Neural crest cell (in vitro differentiated cells): ENCODE results near the gene C19orf12. TPM values are rescaled to one million over a fixed set of nuclear protein-coding genes. Genes with fewer than 3 reads are reported as not detected.

Experiments used
- DNase-seq: peaks from one replicate; pipeline ENCODE4 v3.0.0; 2021; ENCODE audit warnings: low read depth, mixed read lengths, low spot score
- H3K27ac Mint-ChIP-seq: one replicate; pipeline ENCODE4 v1.8.0; 2021; ENCODE audit warnings: mild to moderate bottlenecking, mixed read lengths; ENCODE audit not compliant: unreplicated experiment
- H3K27me3 Mint-ChIP-seq: 2 replicates; pipeline ENCODE4 v1.8.0; 2021; ENCODE audit warnings: low read depth, mild to moderate bottlenecking, mixed read lengths
- H3K36me3 Mint-ChIP-seq: 2 replicates; pipeline ENCODE4 v1.8.0; 2021; ENCODE audit warnings: low read depth, mild to moderate bottlenecking, mixed read lengths
- H3K4me1 Mint-ChIP-seq: 2 replicates; pipeline ENCODE4 v1.8.0; 2021; ENCODE audit warnings: mixed read lengths
- H3K4me3 Mint-ChIP-seq: one replicate; pipeline ENCODE4 v1.8.0; 2021; ENCODE audit warnings: mild to moderate bottlenecking, mixed read lengths
- H3K9me3 Mint-ChIP-seq: 2 replicates; pipeline ENCODE4 v1.8.0; 2021; ENCODE audit warnings: mixed read lengths
- CTCF ChIP-seq: fragments of 200-600 bp; sonication (generic); conservative IDR thresholded peaks from 2 replicates; pipeline ENCODE4 v1.5.0; 2021; ENCODE audit warnings: antibody characterized with exemption, mild to moderate bottlenecking
- total RNA-seq: library from RNA; stranded (reverse); gene quantifications from 2 replicates; pipeline ENCODE4 v1.2.1, GENCODE V29; 2021

The C19orf12 gene
- total RNA-seq, 1 donor from 2014 or later: 38.1 TPM

GRCh38 chr19:29665826-29666577 lies 49.1 kb downstream of the C19orf12 start:
- no peak for TF ChIP-seq CTCF
- Mint-ChIP-seq H3K36me3 (no peaks in the 10 kb centered on the region), H3K27ac (no peak overlapping the region), H3K27me3 (peaks cover 47% of the 10 kb centered on the region), H3K9me3 (no peaks in the 10 kb centered on the region), H3K4me1 (peaks cover 14% of the 10 kb centered on the region), H3K4me3 (peak overlapping the region; percentile 80)
- DNase-seq: no peak

- no peak within 1 kb of the TSS for H3K27ac Mint-ChIP-seq
- DNase-seq: peak; percentile 83
- H3K4me1 Mint-ChIP-seq: peaks cover 14% of the 10 kb centered on the region
- H3K36me3 Mint-ChIP-seq: no peaks in the 10 kb centered on the region
- peaks cover 47% of the 10 kb centered on the region for H3K27me3 Mint-ChIP-seq
- no peaks in the 10 kb centered on the region for H3K9me3 Mint-ChIP-seq
- no peak for TF ChIP-seq CTCF
- H3K4me3 Mint-ChIP-seq: peak within 1 kb of the TSS; percentile 80
Observed at GRCh38 chr19:29665215-29665825, 49.7 kb downstream of the C19orf12 start, which contains the start of gene PLEKHF1. PLEKHF1 (plus strand) TSS chr19:29665461; CDS start chr19:29673840, 8,379 bp downstream.

- peaks cover 14% of the 10 kb centered on the region for H3K4me1 Mint-ChIP-seq
- H3K36me3 Mint-ChIP-seq: no peaks in the 10 kb centered on the region
- peak; percentile 24 for TF ChIP-seq CTCF
- H3K27me3 Mint-ChIP-seq: peaks cover 47% of the 10 kb centered on the region
- peak overlapping the region; percentile 78 for H3K4me3 Mint-ChIP-seq
- DNase-seq: no peak
- no peak overlapping the region for H3K27ac Mint-ChIP-seq
- H3K9me3 Mint-ChIP-seq: no peaks in the 10 kb centered on the region
Observed at GRCh38 chr19:29664753-29665214, 50.3 kb downstream of the C19orf12 start.

- Mint-ChIP-seq H3K27ac (no peak overlapping the region), H3K27me3 (peaks cover 47% of the 10 kb centered on the region)
- DNase-seq: no peak
Observed at GRCh38 chr19:29663861-29664752, 51.0 kb downstream of the C19orf12 start.

More at GRCh38 chr19:29663861-29664752, 51.0 kb downstream of the C19orf12 start:
- no peak for TF ChIP-seq CTCF
- Mint-ChIP-seq H3K9me3 (no peaks in the 10 kb centered on the region), H3K4me3 (peak overlapping the region; percentile 78), H3K4me1 (peaks cover 14% of the 10 kb centered on the region), H3K36me3 (no peaks in the 10 kb centered on the region)
